GM21528 (cell line): ENCODE data around the gene CSNK1G3.

Experiments used
- ATAC-seq: cut with Tn5 transposase; IDR thresholded peaks from one replicate; pipeline ENCODE4 v1.9.1; 2021; ENCODE audit warnings: mild to moderate bottlenecking, moderate library complexity; ENCODE audit not compliant: unreplicated experiment, low FRiP score

Gene CSNK1G3

GRCh38 chr5:123554601-123555000 lies 42.6 kb downstream of the CSNK1G3 start:
- ATAC-seq, result no peak

GRCh38 chr5:123557907-123558306 lies 45.9 kb downstream of the CSNK1G3 start:
- ATAC-seq, result no peak

DNA sequence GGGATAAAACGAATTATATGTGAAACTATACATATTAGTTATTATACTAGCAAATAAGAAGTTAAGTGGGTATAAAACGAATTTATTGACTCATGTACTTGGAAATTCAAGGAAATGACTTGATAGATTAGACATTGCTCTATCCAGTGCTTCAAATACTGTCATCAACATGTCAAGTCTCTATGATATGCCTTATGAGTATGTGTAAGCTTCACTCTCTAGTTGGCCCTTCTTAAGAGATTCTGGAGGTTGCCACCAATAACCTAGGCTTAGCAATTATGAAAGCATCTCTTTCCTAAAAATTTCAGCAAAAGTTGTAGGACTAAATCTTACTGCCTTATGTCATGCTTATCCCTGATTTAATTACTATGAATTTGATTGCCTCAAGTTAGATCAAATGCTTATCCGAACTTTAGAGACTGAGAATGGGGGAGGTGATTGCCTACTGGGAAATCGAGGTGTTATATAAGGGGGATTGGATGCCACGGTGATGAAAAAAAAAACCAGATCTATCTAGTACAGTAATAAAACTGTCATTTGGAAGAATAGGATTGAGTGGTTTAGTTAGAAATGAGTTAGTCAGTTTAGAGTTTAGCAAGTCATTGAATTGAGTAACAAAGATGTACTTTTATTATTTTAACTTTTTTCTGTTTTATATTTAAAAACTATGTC lies 46.9 kb downstream of the CSNK1G3 start:
- no peak for ATAC-seq

GRCh38 chr5:123559434-123559775 lies 47.4 kb downstream of the CSNK1G3 start:
- no peak for ATAC-seq

DNA sequence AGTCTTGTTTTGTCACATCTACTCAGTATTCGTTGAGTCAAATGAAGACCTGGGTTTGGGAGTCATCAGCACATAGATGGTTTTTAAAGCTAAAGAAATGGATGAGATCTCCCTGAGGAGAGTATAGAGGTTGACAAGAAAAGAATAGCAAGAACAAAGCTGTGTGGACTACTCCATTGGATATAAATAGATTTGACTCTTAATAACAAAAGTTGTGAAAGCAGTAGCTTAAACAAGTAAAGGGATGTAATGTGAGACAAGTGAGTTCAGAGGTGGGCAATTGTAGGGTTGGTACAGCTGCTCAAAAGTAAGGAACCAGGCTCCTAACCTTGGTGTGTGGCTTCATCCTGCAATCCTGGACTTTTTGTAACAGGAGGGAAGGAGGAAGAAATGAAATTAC lies 49.3 kb downstream of the CSNK1G3 start:
- ATAC-seq, result no peak

- ATAC-seq, result no peak
Observed at GRCh38 chr5:123571927-123572326, 60.0 kb downstream of the CSNK1G3 start.

DNA sequence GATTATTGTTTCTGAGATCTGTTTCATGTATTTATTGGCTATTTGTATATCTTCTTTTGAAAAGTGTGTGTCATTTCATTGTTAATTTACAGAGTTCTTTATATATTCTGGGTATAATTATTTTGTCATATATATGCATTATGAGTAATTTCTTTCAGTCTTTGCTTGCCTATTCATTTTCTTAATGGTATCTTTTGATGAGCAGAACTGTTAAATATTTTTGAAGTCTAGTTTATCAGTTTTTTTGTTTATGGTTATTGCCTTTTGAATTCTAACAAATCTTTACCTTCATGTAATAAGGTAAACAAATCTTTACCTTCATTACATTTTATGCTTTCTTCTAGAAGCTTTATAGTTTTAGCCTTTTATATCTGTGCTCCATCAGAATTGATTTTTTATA lies 66.4 kb downstream of the CSNK1G3 start:
- ATAC-seq, result no peak

DNA sequence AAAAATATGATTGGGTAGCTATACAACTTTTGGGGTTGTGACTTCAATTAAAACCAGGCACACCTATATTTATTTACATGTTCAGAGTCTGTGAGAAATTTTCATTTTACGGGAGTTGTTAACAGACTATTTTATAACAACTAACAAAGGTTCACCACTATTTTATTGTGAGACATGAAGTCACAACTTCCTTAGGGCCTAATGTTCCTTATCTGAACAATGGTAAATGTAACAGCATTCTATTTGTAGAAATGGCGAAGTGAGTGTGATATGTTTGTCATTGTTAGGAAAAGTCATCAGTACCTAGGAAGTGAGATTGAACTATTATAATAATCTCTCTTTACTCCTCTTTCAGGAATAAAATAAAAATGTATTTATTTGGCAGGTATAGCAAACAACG lies 67.4 kb downstream of the CSNK1G3 start:
- ATAC-seq, result no peak

GRCh38 chr5:123582550-123583285 lies 70.7 kb downstream of the CSNK1G3 start:
- ATAC-seq, result no peak

DNA sequence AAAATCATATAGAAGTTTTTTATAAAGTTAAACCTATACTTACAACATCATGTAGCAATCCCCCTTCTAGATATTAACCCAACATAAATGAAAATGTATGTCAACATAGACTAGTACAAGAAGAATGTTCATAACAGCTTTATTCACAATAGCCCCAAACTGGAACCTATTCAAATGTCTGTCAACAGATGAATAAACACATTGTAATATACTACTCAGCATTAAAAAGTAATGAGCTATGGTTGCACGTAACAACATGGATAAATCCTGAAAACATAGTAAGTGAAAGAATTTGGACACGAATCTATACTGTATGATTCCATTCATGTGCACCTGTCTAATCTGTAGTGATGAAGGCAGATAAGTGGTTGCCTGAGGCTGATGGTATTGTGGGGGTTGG lies 73.9 kb downstream of the CSNK1G3 start:
- ATAC-seq, result no peak

DNA sequence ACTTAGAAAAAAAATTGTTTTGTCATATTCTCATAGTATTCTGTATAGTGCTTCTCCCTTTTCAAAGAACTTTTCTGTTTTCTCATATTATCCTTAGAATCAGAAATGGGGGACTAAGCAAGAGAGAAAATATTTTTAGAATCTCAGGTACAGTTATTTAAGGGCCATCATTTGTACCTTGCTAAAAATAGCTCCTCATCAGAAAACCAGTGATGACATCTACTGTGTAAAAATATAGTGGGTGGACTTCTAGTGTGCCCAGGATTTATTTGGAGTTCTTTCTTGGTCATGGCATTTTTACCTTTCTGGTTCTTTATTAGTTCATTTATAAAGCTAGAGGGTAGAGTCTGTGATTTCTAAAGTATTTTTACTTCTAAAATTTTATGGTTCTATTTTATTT lies 82.5 kb downstream of the CSNK1G3 start:
- ATAC-seq, result no peak

- no peak for ATAC-seq
Observed at GRCh38 chr5:123597018-123597417, 85.0 kb downstream of the CSNK1G3 start.

DNA sequence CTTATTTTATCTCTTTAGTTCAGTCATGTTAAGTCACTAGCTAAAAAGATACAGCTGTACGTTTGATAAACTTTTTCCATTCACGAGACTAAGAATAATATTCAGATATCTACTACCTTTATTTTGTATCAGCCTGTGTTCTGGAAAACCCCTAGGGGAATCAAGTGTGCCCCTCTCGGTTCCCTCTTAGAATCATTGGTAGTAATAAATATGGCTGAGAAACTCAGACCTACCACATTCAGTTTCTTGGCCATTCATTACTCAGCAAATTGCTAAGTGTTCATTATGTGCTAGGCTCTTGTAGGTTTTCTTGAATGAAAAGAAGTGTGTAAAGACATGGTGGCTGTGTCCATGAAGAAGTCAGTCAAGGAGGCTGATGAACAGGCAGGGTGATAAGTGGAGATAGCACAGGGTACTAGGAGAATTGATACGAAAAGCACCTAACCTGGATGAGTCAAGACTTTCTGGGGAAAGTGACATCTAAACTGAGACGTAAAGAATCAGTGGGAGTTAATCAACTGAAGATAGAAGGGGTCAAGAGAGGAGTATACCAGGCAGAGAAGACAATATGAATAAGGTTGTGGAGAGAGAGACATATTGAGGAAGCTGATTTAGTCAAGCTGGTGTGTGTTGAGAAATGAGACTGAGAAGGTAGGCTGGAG lies 86.2 kb downstream of the CSNK1G3 start:
- no peak for ATAC-seq

- no peak for ATAC-seq
Observed at GRCh38 chr5:123599171-123599570, 87.2 kb downstream of the CSNK1G3 start.

- no peak for ATAC-seq
Observed at GRCh38 chr5:123601610-123602009, 89.6 kb downstream of the CSNK1G3 start.

DNA sequence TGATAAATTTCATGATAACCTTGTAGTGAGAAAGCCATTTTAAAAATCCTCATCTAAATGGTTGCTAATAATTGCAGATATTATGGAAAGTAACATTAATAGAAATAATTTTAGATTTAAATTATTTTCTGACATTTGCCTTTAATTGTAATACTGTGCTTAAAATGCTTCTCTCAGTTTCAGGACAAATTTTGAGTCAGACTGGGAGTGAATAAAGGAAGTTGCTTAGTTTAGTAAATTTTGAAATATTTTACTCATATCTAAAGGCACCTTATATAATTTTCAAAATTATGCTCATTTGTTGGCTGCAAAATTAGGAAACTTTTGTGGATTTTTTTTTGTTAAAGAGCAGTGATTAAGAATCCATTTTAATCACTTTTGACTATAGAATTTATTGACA lies 93.8 kb downstream of the CSNK1G3 start:
- peak; percentile 55 for ATAC-seq

DNA sequence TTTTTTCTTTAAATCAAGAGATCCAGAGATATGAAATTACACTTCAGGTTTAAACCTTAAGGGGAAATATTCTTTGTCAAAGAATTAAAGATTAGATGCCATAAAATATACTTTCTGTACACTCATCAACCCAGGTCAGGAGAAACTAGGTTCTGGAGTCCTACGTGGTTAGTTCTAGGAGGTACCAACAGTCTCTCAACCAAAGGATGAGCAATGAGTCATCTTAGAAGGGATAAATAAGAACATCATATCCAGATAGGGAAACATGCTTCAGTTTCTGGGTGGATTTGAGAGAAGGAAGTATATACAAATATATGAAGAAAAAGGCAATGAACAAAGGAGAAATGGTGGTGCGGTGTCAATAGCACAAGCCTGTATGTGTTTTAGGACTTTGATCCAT lies 98.2 kb downstream of the CSNK1G3 start:
- no peak for ATAC-seq

DNA sequence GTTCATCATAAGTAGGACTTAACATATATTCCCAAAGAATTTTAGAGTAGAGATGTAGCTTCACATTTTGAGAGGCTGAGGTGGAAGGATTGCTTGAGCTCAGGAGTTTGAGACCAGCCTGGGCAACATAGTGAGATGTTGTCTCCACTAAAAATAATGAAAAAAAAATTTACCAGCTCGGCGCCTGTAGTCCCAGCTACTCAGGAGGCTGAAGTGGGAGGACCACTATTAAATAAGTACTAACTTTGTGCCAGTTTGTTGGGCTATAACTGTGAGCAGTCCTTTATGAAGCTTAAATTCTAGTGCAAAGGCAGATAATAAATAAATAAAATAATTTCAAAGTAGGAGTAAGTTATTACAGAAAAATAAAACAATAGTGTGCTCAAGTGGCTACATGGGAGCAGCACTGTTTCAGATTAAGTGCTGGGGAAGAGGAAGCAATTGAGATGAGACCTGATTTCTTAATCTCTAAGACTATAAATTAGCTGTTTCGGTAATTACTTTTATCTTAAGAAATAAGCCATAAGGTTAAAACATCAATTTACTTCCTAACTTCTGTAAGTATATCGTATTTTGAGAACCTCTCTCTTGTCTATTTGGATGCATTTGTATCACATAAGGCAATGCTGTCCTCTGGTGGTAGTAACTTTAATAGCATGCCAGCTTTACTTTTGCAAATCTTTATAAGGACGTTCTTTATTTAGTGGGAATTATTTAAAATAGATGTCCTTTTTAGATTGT lies 98.9 kb downstream of the CSNK1G3 start:
- ATAC-seq, result peak; percentile 51

DNA sequence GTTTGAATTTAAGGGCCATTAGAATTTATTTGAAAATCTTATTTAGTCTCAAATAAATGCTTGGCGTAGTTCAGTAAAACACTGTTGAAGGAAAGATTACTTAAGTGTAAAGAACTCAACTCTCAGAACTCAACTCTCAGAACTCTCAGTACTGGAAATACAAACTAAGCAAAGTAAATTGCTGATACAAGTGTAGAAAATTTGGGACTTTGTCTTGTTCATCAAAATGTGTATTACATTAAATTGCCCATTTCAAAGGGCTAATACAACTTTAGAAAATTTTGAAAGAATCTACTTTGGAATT lies 99.4 kb downstream of the CSNK1G3 start:
- no peak for ATAC-seq

GRCh38 chr5:123617561-123617960 lies 105.6 kb downstream of the CSNK1G3 start:
- no peak for ATAC-seq

DNA sequence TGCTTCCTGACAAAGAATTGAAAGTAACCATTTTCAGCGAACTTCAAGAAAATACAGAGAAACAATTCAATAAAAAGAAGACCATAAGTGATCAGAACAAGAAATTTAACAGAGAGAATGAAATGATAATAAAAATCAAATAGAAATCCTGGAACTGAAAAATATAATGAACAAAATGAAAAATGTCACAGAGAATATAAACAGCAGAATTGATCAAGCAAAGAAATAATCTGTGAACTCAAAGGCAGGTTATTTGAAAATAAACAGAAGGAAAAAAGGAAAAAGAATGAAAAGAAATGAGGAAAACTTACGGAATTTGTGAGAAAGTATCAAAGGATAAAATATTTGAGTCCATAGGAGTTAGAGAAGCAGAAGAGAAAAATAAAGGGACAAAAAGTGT lies 114.1 kb downstream of the CSNK1G3 start:
- ATAC-seq, result no peak
